Suprapubic skin (tissue), 4 donors: Measurements from ENCODE around the gene GPR176. TPM values are rescaled to one million over a fixed set of nuclear protein-coding genes. Genes with fewer than 3 reads are reported as not detected.

Source experiments
- DNase-seq, 2 donors: peaks; one replicate each; pipeline ENCODE4 v3.0.0-alpha.2; 2019; ENCODE audit warnings: low spot score in 2 of 2
- H3K27ac ChIP-seq: fragments of 200-600 bp; sonication (generic); one replicate; pipeline ENCODE4 v1.5.1; 2019
- H3K27me3 ChIP-seq: fragments of 200-600 bp; sonication (generic); one replicate; pipeline ENCODE4 v1.5.1; 2019
- H3K36me3 ChIP-seq: fragments of 200-600 bp; sonication (generic); one replicate; pipeline ENCODE4 v1.5.1; 2019
- H3K4me1 ChIP-seq: fragments of 200-600 bp; sonication (generic); one replicate; pipeline ENCODE4 v1.5.1; 2019
- H3K4me3 ChIP-seq: fragments of 200-600 bp; sonication (generic); one replicate; pipeline ENCODE4 v1.5.1; 2019; ENCODE audit warnings: mild to moderate bottlenecking
- H3K9me3 ChIP-seq: fragments of 200-600 bp; sonication (generic); one replicate; pipeline ENCODE4 v1.5.1; 2019
- CTCF ChIP-seq, 2 donors: fragments of 200-600 bp in 1 of 2; fragments of 450-650 bp in 1 of 2; sonication (generic) in 1 of 2; IDR thresholded peaks; one replicate each; pipeline ENCODE4 v1.5.1; 2016 to 2019; ENCODE audit warnings: antibody characterized with exemption in 2 of 2, mild to moderate bottlenecking in 1 of 2, moderate library complexity in 1 of 2
- EP300 ChIP-seq: sonication (generic); formaldehyde crosslinking; IDR thresholded peaks from one replicate; pipeline ENCODE4 v1.6.1; 2017; ENCODE audit warnings: antibody characterized with exemption
- POLR2A ChIP-seq, 2 donors: fragments of 450-650 bp; IDR thresholded peaks; one replicate each; pipeline ENCODE4 v1.6.1; 2017; ENCODE audit warnings: antibody characterized with exemption in 2 of 2, mild to moderate bottlenecking in 2 of 2, moderate library complexity in 2 of 2
- POLR2AphosphoS5 ChIP-seq, 3 donors: sonication (generic); formaldehyde crosslinking; IDR thresholded peaks; one replicate each; pipeline ENCODE4 v1.6.1; 2017; ENCODE audit warnings: antibody characterized with exemption in 3 of 3
- WGBS: methylation state at CpG from one replicate; pipeline ENCODE4 v1.1.5; 2018; 5-methylcytosine and 5-hydroxymethylcytosine counted together
- total RNA-seq, 4 donors: library from RNA; depleted of rRNA; stranded (reverse); fragments of >200 nt; gene quantifications; one replicate each; pipeline ENCODE4 v1.1.0, GENCODE V29; 2016

GPR176 gene
- total RNA-seq, 4 donors from 2014 or later, result 1.3 to 4.2 (median 2.1) TPM

GRCh38 chr15:39803016-39803415, 117.0 kb downstream of the GPR176 start:
- H3K4me1 ChIP-seq, result no peaks in the 10 kb centered on the region
- H3K36me3 ChIP-seq, result no peaks in the 10 kb centered on the region
- no peaks in the 10 kb centered on the region for H3K27me3 ChIP-seq
- no peak for DNase-seq
- 93% methylated on average over 4 of the region's 4 CpGs for WGBS
- no peak overlapping the region for H3K4me3 ChIP-seq
- no peak for TF ChIP-seq POLR2A (IDR thresholded peaks at IDR 0.05)
- TF ChIP-seq POLR2AphosphoS5 (IDR thresholded peaks at IDR 0.05), result no peak
- TF ChIP-seq EP300, result no peak
- TF ChIP-seq CTCF (IDR thresholded peaks at IDR 0.05), result no peak
- no peaks in the 10 kb centered on the region for H3K9me3 ChIP-seq
- no peak overlapping the region for H3K27ac ChIP-seq

- Histone ChIP-seq H3K27me3 (no peaks in the 10 kb centered on the region), H3K4me1 (no peaks in the 10 kb centered on the region), H3K27ac (no peak overlapping the region), H3K9me3 (no peaks in the 10 kb centered on the region), H3K36me3 (no peaks in the 10 kb centered on the region), H3K4me3 (no peak overlapping the region)
- 89% methylated on average over 19 of the region's 19 CpGs for WGBS
- TF ChIP-seq CTCF (IDR thresholded peaks at IDR 0.05) (peak in 1 of 2 donors; percentile 21), EP300 (no peak)
- no peak for DNase-seq
Observed at GRCh38 chr15:39801641-39802309, 118.3 kb downstream of the GPR176 start.

- no peaks in the 10 kb centered on the region for H3K36me3 ChIP-seq
- H3K9me3 ChIP-seq, result no peaks in the 10 kb centered on the region
- WGBS, result 69% methylated on average over 6 of the region's 6 CpGs
Observed at GRCh38 chr15:39799552-39800011, 120.5 kb downstream of the GPR176 start.

DNA sequence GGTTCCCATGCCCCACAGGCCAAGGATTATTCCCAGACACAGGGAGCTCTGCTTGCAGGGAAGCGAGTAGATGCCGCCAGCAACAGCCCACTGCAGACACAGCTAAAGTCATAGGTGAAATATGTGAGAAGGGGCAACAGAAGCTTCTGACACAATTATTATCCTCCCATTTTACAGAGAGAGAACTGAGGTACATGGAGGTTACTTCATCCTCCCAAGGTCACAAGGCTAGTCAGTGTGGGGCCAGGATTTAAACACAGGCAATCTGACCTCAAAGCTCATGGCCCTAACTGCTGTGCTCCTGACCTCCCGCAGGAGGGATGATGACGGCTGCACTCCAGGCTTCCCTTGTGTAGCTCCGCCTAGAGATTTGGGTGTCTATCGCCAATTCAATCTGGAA, 121.7 kb downstream of the GPR176 start:
- Histone ChIP-seq H3K36me3 (no peaks in the 10 kb centered on the region), H3K4me1 (no peaks in the 10 kb centered on the region), H3K27me3 (no peaks in the 10 kb centered on the region), H3K4me3 (no peak overlapping the region), H3K27ac (no peak overlapping the region), H3K9me3 (no peaks in the 10 kb centered on the region)
- TF ChIP-seq POLR2A (IDR thresholded peaks at IDR 0.05) (no peak), CTCF (IDR thresholded peaks at IDR 0.05) (no peak), EP300 (no peak), POLR2AphosphoS5 (IDR thresholded peaks at IDR 0.05) (no peak)
- DNase-seq, result no peak
- WGBS, result 93% methylated on average over 6 of the region's 6 CpGs

More at GRCh38 chr15:39799552-39800011, 120.5 kb downstream of the GPR176 start:
- Histone ChIP-seq H3K4me3 (no peak overlapping the region), H3K4me1 (no peaks in the 10 kb centered on the region), H3K27ac (no peak overlapping the region), H3K27me3 (no peaks in the 10 kb centered on the region)
- no peak for TF ChIP-seq POLR2A (IDR thresholded peaks at IDR 0.05)
- TF ChIP-seq POLR2AphosphoS5 (IDR thresholded peaks at IDR 0.05), result no peak
- no peak for TF ChIP-seq EP300
- TF ChIP-seq CTCF (IDR thresholded peaks at IDR 0.05), result no peak
- no peak for DNase-seq

- no peaks in the 10 kb centered on the region for H3K36me3 ChIP-seq
- WGBS, result 86% methylated on average over 6 of the region's 6 CpGs
- no peak for TF ChIP-seq EP300
- no peak for TF ChIP-seq CTCF (IDR thresholded peaks at IDR 0.05)
- TF ChIP-seq POLR2AphosphoS5 (IDR thresholded peaks at IDR 0.05), result no peak
- TF ChIP-seq POLR2A (IDR thresholded peaks at IDR 0.05), result no peak
- H3K4me3 ChIP-seq, result no peak overlapping the region
- H3K27ac ChIP-seq, result no peak overlapping the region
- no peaks in the 10 kb centered on the region for H3K9me3 ChIP-seq
- DNase-seq, result no peak
- H3K4me1 ChIP-seq, result no peaks in the 10 kb centered on the region
- no peaks in the 10 kb centered on the region for H3K27me3 ChIP-seq
Observed at GRCh38 chr15:39797407-39797806, 122.7 kb downstream of the GPR176 start.
